ENCODE measurements around the gene DNAH7. TPM values are rescaled to one million over a fixed set of nuclear protein-coding genes. Genes with fewer than 3 reads are reported as not detected.

DNAH7 gene
- total and polyA plus RNA-seq, 3 donors from 2014 or later, result 14.9 to 27.1 (median 25.8) TPM

DNA sequence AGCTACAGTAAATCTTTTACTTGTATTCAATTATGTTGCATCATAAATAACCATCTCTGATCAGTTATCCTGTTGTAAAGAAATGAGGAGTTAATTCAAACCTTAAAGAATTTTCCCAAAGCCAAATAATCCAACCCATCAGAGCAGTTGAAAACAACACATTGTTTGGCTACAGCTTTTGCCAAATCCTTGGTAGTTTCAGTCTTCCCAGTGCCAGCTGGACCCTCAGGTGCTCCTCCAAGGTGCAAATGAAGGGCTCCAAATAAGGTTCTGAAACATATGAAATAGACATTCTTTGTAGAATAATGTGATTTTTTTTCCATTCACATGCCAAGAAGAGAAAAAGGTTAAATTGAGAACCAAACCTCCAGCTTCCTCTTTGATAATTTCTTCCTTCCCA lies 158.7 kb downstream of the DNAH7 start:
- Histone ChIP-seq H3K36me3 (ENCODE audit: low read depth, missing control alignments) (no peaks in the 10 kb centered on the region), H3K4me1 (no peaks in the 10 kb centered on the region), H3K4me3 (no peak overlapping the region), H3K9me3 (no peaks in the 10 kb centered on the region), H3K27ac (no peak overlapping the region), H3K27me3 (no peaks in the 10 kb centered on the region)
- no peak for DNase-seq
- intact Hi-C loops (cut with DNase I; ENCODE audit: low total_unique reads), result no loop called here
- TF ChIP-seq, protein P1, sequence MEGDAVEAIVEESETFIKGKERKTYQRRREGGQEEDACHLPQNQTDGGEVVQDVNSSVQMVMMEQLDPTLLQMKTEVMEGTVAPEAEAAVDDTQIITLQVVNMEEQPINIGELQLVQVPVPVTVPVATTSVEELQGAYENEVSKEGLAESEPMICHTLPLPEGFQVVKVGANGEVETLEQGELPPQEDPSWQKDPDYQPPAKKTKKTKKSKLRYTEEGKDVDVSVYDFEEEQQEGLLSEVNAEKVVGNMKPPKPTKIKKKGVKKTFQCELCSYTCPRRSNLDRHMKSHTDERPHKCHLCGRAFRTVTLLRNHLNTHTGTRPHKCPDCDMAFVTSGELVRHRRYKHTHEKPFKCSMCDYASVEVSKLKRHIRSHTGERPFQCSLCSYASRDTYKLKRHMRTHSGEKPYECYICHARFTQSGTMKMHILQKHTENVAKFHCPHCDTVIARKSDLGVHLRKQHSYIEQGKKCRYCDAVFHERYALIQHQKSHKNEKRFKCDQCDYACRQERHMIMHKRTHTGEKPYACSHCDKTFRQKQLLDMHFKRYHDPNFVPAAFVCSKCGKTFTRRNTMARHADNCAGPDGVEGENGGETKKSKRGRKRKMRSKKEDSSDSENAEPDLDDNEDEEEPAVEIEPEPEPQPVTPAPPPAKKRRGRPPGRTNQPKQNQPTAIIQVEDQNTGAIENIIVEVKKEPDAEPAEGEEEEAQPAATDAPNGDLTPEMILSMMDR (IDR thresholded peaks at IDR 0.05), result no peak
- no peak for TF ChIP-seq POLR2A (IDR thresholded peaks at IDR 0.05)

DNA sequence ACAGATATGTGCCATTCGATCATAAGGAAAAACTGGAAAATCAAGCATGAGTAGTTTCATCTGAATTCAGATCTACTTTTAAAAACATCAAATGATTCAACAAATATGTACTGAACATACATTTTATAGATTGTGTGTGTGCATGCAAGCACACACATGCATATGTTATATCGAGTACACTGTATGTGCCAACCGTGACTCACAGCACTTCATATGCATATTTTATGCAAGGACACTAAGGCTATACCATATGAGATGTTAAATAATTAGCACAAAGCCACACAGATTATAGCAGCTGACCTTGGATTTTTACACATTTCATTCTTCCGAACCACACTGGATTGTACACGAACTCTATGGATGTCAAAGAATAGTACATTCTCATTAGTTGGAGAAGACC lies 161.2 kb downstream of the DNAH7 start:
- no peaks in the 10 kb centered on the region for H3K27me3 ChIP-seq
- H3K4me3 ChIP-seq, result no peak overlapping the region
- no peaks in the 10 kb centered on the region for H3K36me3 ChIP-seq (ENCODE audit: low read depth, missing control alignments)
- H3K4me1 ChIP-seq, result no peaks in the 10 kb centered on the region
- no peak overlapping the region for H3K27ac ChIP-seq
- no peak for DNase-seq
- no peaks in the 10 kb centered on the region for H3K9me3 ChIP-seq
- intact Hi-C loops (cut with DNase I; ENCODE audit: low total_unique reads), result no loop called here
- TF ChIP-seq POLR2A (IDR thresholded peaks at IDR 0.05), result no peak
- TF ChIP-seq, protein P1 (IDR thresholded peaks at IDR 0.05), result no peak
- WGBS, 2 donors, result 83 to 85% methylated on average over 5 of the region's 5 CpGs

DNA sequence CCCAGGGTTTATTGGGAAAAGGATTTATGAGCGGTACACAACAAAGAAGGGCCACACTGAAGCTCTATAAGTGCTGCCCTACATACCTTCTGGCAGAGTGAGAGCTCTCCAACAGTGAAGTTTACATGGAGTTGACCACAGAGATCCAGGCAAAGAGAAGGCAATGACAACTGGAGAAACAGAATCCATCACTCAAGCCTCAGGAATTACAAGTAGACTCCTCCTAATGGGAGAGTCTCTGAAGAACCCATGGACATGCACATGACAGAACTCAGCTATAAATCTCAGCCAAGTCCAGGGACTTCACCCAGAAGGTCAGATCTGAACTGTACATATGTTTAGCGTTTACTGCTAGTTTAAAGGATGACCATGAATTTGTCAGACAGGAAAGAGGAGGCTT lies 164.7 kb downstream of the DNAH7 start:
- Histone ChIP-seq H3K36me3 (ENCODE audit: low read depth, missing control alignments) (no peaks in the 10 kb centered on the region), H3K27me3 (no peaks in the 10 kb centered on the region), H3K4me1 (no peaks in the 10 kb centered on the region), H3K4me3 (no peak overlapping the region), H3K9me3 (no peaks in the 10 kb centered on the region), H3K27ac (no peak overlapping the region)
- intact Hi-C loops (cut with DNase I; ENCODE audit: low total_unique reads), result no loop called here
- TF ChIP-seq, protein P1 (IDR thresholded peaks at IDR 0.05), result no peak
- no peak for TF ChIP-seq POLR2A (IDR thresholded peaks at IDR 0.05)
- DNase-seq, result no peak
- 76 to 88% methylated on average over 2 of the region's 2 CpGs for WGBS, 2 donors

DNA sequence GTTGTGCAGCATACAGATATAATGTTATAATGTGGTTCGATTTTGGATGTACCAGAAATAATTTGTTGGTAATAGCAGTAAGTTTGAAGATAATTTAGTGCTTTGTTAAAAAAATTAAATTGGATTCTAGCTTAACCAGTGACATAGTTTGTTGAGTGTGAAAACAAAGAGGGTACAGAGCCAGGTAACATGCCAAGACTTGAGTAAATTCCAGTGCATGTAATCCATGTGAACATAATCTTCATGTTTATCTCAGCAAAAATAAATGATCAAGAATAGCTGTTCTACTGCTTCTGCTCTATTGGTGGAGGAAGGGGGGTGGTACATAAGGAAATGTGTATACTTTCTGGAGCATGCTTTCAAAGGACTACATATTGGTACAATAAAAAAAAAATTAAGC lies 165.8 kb downstream of the DNAH7 start:
- no peaks in the 10 kb centered on the region for H3K27me3 ChIP-seq
- 84 to 92% methylated on average over 1 of the region's 1 CpG for WGBS, 2 donors
- no peak overlapping the region for H3K4me3 ChIP-seq
- DNase-seq, result no peak
- no peaks in the 10 kb centered on the region for H3K4me1 ChIP-seq
- H3K36me3 ChIP-seq (ENCODE audit: low read depth, missing control alignments), result no peaks in the 10 kb centered on the region
- TF ChIP-seq, protein P1 (IDR thresholded peaks at IDR 0.05), result no peak
- no peak for TF ChIP-seq POLR2A (IDR thresholded peaks at IDR 0.05)
- H3K9me3 ChIP-seq, result no peaks in the 10 kb centered on the region
- no peak overlapping the region for H3K27ac ChIP-seq
- intact Hi-C loops (cut with DNase I; ENCODE audit: low total_unique reads), result no loop called here

DNA sequence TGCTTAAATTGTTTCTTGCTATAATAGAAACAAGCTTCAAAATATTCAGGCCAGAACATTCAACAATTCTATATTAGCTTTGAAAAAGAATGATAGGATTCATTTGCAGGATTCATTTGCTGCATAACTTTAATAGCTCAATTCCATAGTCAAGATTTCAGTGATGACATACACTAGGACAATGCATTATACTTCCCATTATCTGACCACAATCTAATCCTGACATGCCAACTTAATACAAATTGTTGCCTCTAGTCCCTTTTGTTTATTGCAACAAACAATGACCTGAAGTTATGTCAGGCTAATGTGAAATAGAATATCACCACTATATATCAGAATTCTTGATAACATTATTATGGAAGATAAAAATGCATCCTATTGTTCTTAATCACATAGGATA lies 169.4 kb downstream of the DNAH7 start:
- H3K4me1 ChIP-seq, result no peaks in the 10 kb centered on the region
- no peak overlapping the region for H3K4me3 ChIP-seq
- no peaks in the 10 kb centered on the region for H3K27me3 ChIP-seq
- no peaks in the 10 kb centered on the region for H3K9me3 ChIP-seq
- no peaks in the 10 kb centered on the region for H3K36me3 ChIP-seq (ENCODE audit: low read depth, missing control alignments)
- TF ChIP-seq, protein P1 (IDR thresholded peaks at IDR 0.05), result no peak
- TF ChIP-seq POLR2A (IDR thresholded peaks at IDR 0.05), result no peak
- no peak overlapping the region for H3K27ac ChIP-seq
- no peak for DNase-seq
- intact Hi-C loops (cut with DNase I; ENCODE audit: low total_unique reads), result no loop called here

Data from testis (tissue), 3 donors.